ENCODE results near the gene SUSD2. TPM values are rescaled to one million over a fixed set of nuclear protein-coding genes. Genes with fewer than 3 reads are reported as not detected.
"Not testable (repeated sequence)": the region's sequence is repeated elsewhere in the genome, so short reads cannot be mapped to it uniquely, and the experiment has no call there.

Gene SUSD2
- 0.81 TPM for total RNA-seq
- under 1 TPM in 1 of 4 donors, not detected in 3; 0.06 TPM for polyA plus RNA-seq

DNA sequence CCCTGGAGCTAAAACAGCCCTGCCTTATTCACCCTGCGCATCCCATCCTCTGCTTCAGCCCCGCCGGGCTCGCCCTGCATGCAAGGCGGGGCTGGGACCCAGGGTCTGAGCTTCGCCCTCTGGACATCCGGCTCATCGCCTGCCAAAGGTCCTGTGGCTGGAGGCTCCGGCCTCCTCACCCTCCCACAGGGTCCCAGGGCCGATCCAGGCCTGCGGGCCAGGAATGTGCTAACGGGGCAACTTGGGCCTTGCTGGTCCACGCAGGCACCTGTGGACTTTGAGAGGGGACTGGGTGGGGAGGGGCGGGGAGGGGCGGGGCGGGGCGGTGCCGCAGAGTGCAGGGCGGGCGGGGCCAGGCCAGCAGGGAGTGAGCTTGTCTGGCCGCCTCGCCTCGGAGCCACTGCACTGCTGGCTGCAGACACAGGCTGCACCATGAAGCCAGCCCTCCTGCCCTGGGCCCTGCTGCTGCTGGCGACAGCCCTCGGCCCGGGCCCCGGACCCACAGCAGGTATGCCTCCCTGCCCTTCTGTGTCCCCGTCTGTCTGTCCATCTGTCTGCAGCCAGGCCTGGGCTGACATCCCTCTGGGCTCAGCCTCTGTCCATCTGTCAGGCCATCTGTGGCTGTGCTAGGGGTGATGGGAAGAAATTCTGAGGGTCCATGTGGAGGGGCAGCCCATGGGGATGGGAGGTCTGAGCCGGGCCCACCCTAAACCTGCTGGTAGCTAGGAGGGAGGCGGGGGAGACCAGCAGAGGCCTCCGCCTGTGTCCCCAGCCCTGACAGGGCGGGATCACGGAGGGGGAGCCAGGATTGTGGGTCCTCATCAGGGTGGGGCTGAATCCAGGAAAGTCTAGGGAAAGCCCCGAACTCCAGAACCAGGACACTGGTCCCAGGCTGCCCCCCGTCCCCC is at the start of gene SUSD2:
TSS of gene SUSD2 (plus strand) at position 400 of the 908 bp plus-strand sequence. CDS start at position 433, 33 bp downstream.
- H3K36me3 Mint-ChIP-seq, result no peaks in the 10 kb centered on the region
- H3K9me3 ChIP-seq (ENCODE audit: control insufficient read depth in 2 of 2, low read length in 2 of 2), result no peaks in the 10 kb centered on the region
- peaks cover 3% of the 10 kb centered on the region for H3K36me3 ChIP-seq (ENCODE audit: control insufficient read depth, insufficient read depth, low read length)
- H3K9me3 Mint-ChIP-seq, result peaks cover 0 to 1% (median 0%) of the 10 kb centered on the region in 7 donors
- H3K4me1 ChIP-seq (ENCODE audit: control insufficient read depth, insufficient read depth, low read length, poor library complexity, severe bottlenecking), result no peaks in the 10 kb centered on the region
- no peaks in the 10 kb centered on the region for H3K27me3 Mint-ChIP-seq
- no peak within 1 kb of the TSS for H3K4me3 Mint-ChIP-seq
- no peaks in the 10 kb centered on the region for H3K27me3 ChIP-seq (ENCODE audit: control insufficient read depth, insufficient read depth, low read length)
- H3K27ac Mint-ChIP-seq, result no peak within 1 kb of the TSS
- H3K4me1 Mint-ChIP-seq, result peaks cover 0 to 3% (median 0%) of the 10 kb centered on the region in 4 donors
- ATAC-seq (ENCODE audit: low read depth in 2 of 2) (no peak), DNase-seq (no peak)
- no peak within 1 kb of the TSS for H3K27ac ChIP-seq (ENCODE audit: insufficient read depth, low read length, poor library complexity, severe bottlenecking)
- no peak within 1 kb of the TSS for H3K4me3 ChIP-seq (ENCODE audit: low read depth, low read length)

GRCh38 chr22:24133187-24133965 is 47.9 kb upstream of the SUSD2 start:
- ATAC-seq (ENCODE audit: low read depth in 2 of 2) (peak; percentile 27 to 31), DNase-seq (peak in 2 of 3 donors; percentile 45 to 46)
- Mint-ChIP-seq H3K4me3 (peak overlapping the region in 1 of 4 donors; percentile 61), H3K9me3 (peaks cover 0 to 2% (median 0%) of the 10 kb centered on the region in 7 donors), H3K27ac (peak overlapping the region; percentile 11 to 83 (median 79)), H3K27me3 (no peaks in the 10 kb centered on the region), H3K4me1 (peaks cover 0 to 16% (median 6%) of the 10 kb centered on the region in 4 donors), H3K36me3 (peaks cover 10% of the 10 kb centered on the region)
- no peak overlapping the region for H3K27ac ChIP-seq (ENCODE audit: insufficient read depth, low read length, poor library complexity, severe bottlenecking)
- no peak overlapping the region for H3K4me3 ChIP-seq (ENCODE audit: low read depth, low read length)
- peaks cover 43% of the 10 kb centered on the region for H3K36me3 ChIP-seq (ENCODE audit: control insufficient read depth, insufficient read depth, low read length)
- H3K9me3 ChIP-seq (ENCODE audit: control insufficient read depth in 2 of 2, low read length in 2 of 2), result no peaks in the 10 kb centered on the region
- H3K27me3 ChIP-seq (ENCODE audit: control insufficient read depth, insufficient read depth, low read length), result no peaks in the 10 kb centered on the region
- no peaks in the 10 kb centered on the region for H3K4me1 ChIP-seq (ENCODE audit: control insufficient read depth, insufficient read depth, low read length, poor library complexity, severe bottlenecking)

DNA sequence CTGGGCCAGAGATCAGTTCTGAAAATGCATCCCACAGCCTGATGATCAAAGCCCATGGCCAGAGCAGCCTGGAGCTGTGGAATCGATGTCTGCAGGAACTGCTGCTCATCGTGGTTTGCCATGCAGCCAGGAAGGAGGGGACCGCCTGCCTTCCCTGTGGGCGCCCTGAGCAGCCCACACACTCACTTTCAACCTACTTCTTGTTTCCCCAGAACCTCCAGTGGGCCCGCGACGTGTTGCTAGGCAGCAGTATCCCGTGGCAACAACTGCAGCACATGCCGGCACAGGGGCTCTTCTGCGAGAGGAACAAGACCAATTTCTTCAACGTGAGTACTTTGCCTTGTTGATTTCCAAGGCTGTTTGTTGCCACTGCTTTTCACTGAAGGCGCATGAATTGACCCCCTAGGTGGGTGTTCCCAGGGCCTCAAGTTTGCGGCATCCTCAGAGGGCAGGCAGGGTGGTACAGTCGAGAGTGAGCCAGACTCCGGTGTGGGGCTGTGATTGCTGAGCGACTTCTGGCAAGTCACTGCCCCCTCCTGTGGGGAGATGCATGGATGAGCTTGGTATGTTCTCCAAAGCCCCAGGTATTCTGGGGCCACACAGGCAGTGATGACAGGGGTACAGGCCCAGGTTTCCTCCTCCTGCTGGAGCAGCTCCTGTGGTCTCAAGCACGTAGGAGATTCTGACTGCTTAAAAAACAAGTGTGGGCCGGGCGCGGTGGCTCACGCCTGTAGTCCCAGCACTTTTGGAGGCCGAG is 47.0 kb upstream of the SUSD2 start:
- Histone ChIP-seq H3K27ac (ENCODE audit: insufficient read depth, low read length, poor library complexity, severe bottlenecking) (no peak overlapping the region), H3K4me3 (ENCODE audit: low read depth, low read length) (no peak overlapping the region), H3K36me3 (ENCODE audit: control insufficient read depth, insufficient read depth, low read length) (peaks cover 43% of the 10 kb centered on the region), H3K4me1 (ENCODE audit: control insufficient read depth, insufficient read depth, low read length, poor library complexity, severe bottlenecking) (no peaks in the 10 kb centered on the region), H3K27me3 (ENCODE audit: control insufficient read depth, insufficient read depth, low read length) (no peaks in the 10 kb centered on the region), H3K9me3 (ENCODE audit: control insufficient read depth in 2 of 2, low read length in 2 of 2) (no peaks in the 10 kb centered on the region)
- H3K9me3 Mint-ChIP-seq, result peaks cover 0 to 2% (median 0%) of the 10 kb centered on the region in 7 donors
- ATAC-seq (ENCODE audit: low read depth in 2 of 2) (peak in 1 of 2 donors; percentile 38), DNase-seq (peak in 2 of 3 donors; percentile 24 to 31)
- peaks cover 3% of the 10 kb centered on the region for H3K36me3 Mint-ChIP-seq
- peaks cover 0 to 16% (median 6%) of the 10 kb centered on the region in 4 donors for H3K4me1 Mint-ChIP-seq
- no peaks in the 10 kb centered on the region for H3K27me3 Mint-ChIP-seq
- H3K4me3 Mint-ChIP-seq, result no peak overlapping the region
- peak overlapping the region in 2 of 3 donors; percentile 6 to 62 for H3K27ac Mint-ChIP-seq

DNA sequence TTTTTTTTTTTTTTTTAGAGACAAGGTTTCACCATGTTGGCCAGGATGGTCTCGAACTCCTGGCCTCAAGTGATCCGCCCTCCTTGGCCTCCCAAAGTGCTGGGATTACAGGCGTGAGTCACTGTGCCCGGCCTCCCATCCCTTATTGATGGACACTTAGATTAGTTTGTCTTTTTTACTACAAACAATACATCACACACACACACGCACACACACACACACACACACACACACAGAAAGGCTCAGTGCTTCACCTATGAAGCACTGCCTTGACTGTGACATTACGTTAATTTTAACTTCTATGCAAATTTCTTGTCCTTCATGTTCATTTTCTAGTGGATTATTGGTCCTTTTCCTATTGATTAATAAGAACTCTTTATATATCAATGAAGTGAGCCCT is 44.8 kb upstream of the SUSD2 start:
- not testable (repeated sequence) for H3K9me3 Mint-ChIP-seq; H3K4me3 Mint-ChIP-seq; H3K4me3 ChIP-seq (ENCODE audit: low read depth, low read length); H3K27me3 ChIP-seq (ENCODE audit: control insufficient read depth, insufficient read depth, low read length); H3K27me3 Mint-ChIP-seq; DNase-seq; ATAC-seq (ENCODE audit: low read depth in 2 of 2); H3K9me3 ChIP-seq (ENCODE audit: control insufficient read depth in 2 of 2, low read length in 2 of 2); H3K36me3 Mint-ChIP-seq; H3K27ac ChIP-seq (ENCODE audit: insufficient read depth, low read length, poor library complexity, severe bottlenecking)
- Histone ChIP-seq H3K4me1 (ENCODE audit: control insufficient read depth, insufficient read depth, low read length, poor library complexity, severe bottlenecking) (peaks cover 14% of the 10 kb centered on the region), H3K36me3 (ENCODE audit: control insufficient read depth, insufficient read depth, low read length) (peaks cover 28% of the 10 kb centered on the region)
- Mint-ChIP-seq H3K4me1 (peaks cover 4 to 39% (median 19%) of the 10 kb centered on the region in 4 donors), H3K27ac (peak overlapping the region in 1 of 3 donors; percentile 26)

GRCh38 chr22:24137595-24137994 is 43.7 kb upstream of the SUSD2 start:
- Histone ChIP-seq H3K27ac (ENCODE audit: insufficient read depth, low read length, poor library complexity, severe bottlenecking) (no peak overlapping the region), H3K4me1 (ENCODE audit: control insufficient read depth, insufficient read depth, low read length, poor library complexity, severe bottlenecking) (peaks cover 23% of the 10 kb centered on the region), H3K36me3 (ENCODE audit: control insufficient read depth, insufficient read depth, low read length) (peaks cover 28% of the 10 kb centered on the region), H3K27me3 (ENCODE audit: control insufficient read depth, insufficient read depth, low read length) (no peaks in the 10 kb centered on the region), H3K4me3 (ENCODE audit: low read depth, low read length) (no peak overlapping the region), H3K9me3 (ENCODE audit: control insufficient read depth in 2 of 2, low read length in 2 of 2) (no peaks in the 10 kb centered on the region)
- Mint-ChIP-seq H3K27me3 (no peaks in the 10 kb centered on the region), H3K4me1 (peaks cover 4 to 49% (median 26%) of the 10 kb centered on the region in 4 donors), H3K36me3 (peaks cover 3% of the 10 kb centered on the region), H3K9me3 (peaks cover 0 to 2% (median 0%) of the 10 kb centered on the region in 7 donors), H3K27ac (peak overlapping the region in 1 of 3 donors; percentile 82), H3K4me3 (no peak overlapping the region)
- ATAC-seq (ENCODE audit: low read depth in 2 of 2) (no peak), DNase-seq (no peak)

- Histone ChIP-seq H3K27ac (ENCODE audit: insufficient read depth, low read length, poor library complexity, severe bottlenecking) (no peak overlapping the region), H3K27me3 (ENCODE audit: control insufficient read depth, insufficient read depth, low read length) (no peaks in the 10 kb centered on the region), H3K9me3 (ENCODE audit: control insufficient read depth in 2 of 2, low read length in 2 of 2) (no peaks in the 10 kb centered on the region), H3K4me3 (ENCODE audit: low read depth, low read length) (no peak overlapping the region), H3K4me1 (ENCODE audit: control insufficient read depth, insufficient read depth, low read length, poor library complexity, severe bottlenecking) (peaks cover 29% of the 10 kb centered on the region), H3K36me3 (ENCODE audit: control insufficient read depth, insufficient read depth, low read length) (peaks cover 28% of the 10 kb centered on the region)
- ATAC-seq (ENCODE audit: low read depth in 2 of 2), result no peak
- peak overlapping the region in 1 of 4 donors; percentile 47 for H3K4me3 Mint-ChIP-seq
- H3K36me3 Mint-ChIP-seq, result peaks cover 3% of the 10 kb centered on the region
- DNase-seq, result no peak
- no peaks in the 10 kb centered on the region for H3K27me3 Mint-ChIP-seq
- H3K9me3 Mint-ChIP-seq, result no peaks in the 10 kb centered on the region
- peaks cover 4 to 53% (median 23%) of the 10 kb centered on the region in 4 donors for H3K4me1 Mint-ChIP-seq
- peak overlapping the region; percentile 48 to 96 (median 59) for H3K27ac Mint-ChIP-seq
These were observed 42.5 kb upstream of the SUSD2 start for GRCh38 chr22:24138649-24139420.

All from CD4-positive, CD25-positive, alpha-beta regulatory T cell (primary cell).